Panc1 (cell line): ENCODE results near the gene NUDT13. TPM values are rescaled to one million over a fixed set of nuclear protein-coding genes. Genes with fewer than 3 reads are reported as not detected.

Source experiments
- ATAC-seq: fragments of 200-7000 bp; cut with Tn5 transposase; 2 replicates; pipeline ENCODE4 v1.9.1; 2020; ENCODE audit warnings: mild to moderate bottlenecking, moderate library complexity
- BruUV-seq: library from RNA; stranded (reverse); fragments of 400-500 nt; replicated peaks from 2 replicates; lab custom pipeline; 2021; lab: Mats Ljungman, UMichigan
- CTCF ChIA-PET: fragments of 300-600 bp; sonication (Branson Sonifier 250); formaldehyde crosslinking; loops from one replicate; lab custom pipeline; 2022; ENCODE audit warnings: antibody characterized with exemption; lab: Charles Lee
- POLR2A ChIA-PET: fragments of 300-600 bp; sonication (Branson Sonifier 250); formaldehyde crosslinking; loops from one replicate; lab custom pipeline; 2022; ENCODE audit warnings: antibody characterized with exemption; lab: Charles Lee
- DNase-seq: peaks from one replicate; pipeline ENCODE4 v3.0.0-alpha.2; 2010; ENCODE audit warnings: low read depth, low spot score
- H3K27ac ChIP-seq: 2 replicates; pipeline ENCODE4 v1.5.1; 2011; ENCODE audit warnings: mild to moderate bottlenecking, low read length, inconsistent platforms
- H3K27me3 ChIP-seq: fragments of 200-500 bp; sonication (Bioruptor generic); 2 replicates; pipeline ENCODE4 v1.6.0; 2014; ENCODE audit warnings: low read length, inconsistent platforms; ENCODE audit not compliant: control insufficient read depth, insufficient read depth
- H3K36me3 ChIP-seq: fragments of 200-500 bp; sonication (Bioruptor generic); 2 replicates; pipeline ENCODE4 v1.5.1; 2014; ENCODE audit warnings: inconsistent platforms, mild to moderate bottlenecking, low read length, moderate library complexity; ENCODE audit not compliant: control insufficient read depth, insufficient read depth
- H3K4me1 ChIP-seq: 2 replicates; pipeline ENCODE4 v1.5.1; 2011; ENCODE audit warnings: inconsistent platforms, mild to moderate bottlenecking, low read length, moderate library complexity; ENCODE audit not compliant: control insufficient read depth, insufficient read depth
- H3K4me3 ChIP-seq, 2 experiments: 2 replicates each; pipeline ENCODE4 v1.5.1; 2011 to 2012; ENCODE audit warnings: low read depth in 2 of 2, low read length in 2 of 2, mild to moderate bottlenecking in 2 of 2, inconsistent platforms in 1 of 2, moderate library complexity in 1 of 2
- H3K9me3 ChIP-seq: fragments of 200-500 bp; sonication (Bioruptor generic); 2 replicates; pipeline ENCODE4 v1.5.1; 2014; ENCODE audit warnings: low read depth, mild to moderate bottlenecking, inconsistent platforms, low read length, moderate library complexity; ENCODE audit not compliant: control insufficient read depth, insufficient read depth
- CTCF ChIP-seq: fragments of 450-650 bp; IDR thresholded peaks from 2 replicates; pipeline ENCODE4 v1.5.1; 2017; ENCODE audit warnings: mild to moderate bottlenecking
- POLR2AphosphoS5 ChIP-seq: IDR thresholded peaks from 2 replicates; pipeline ENCODE4 v1.6.1; 2012; ENCODE audit warnings: mild to moderate bottlenecking, low read depth, low read length, moderate library complexity
- REST ChIP-seq, 2 experiments: IDR thresholded peaks; 2 replicates each; pipeline ENCODE4 v1.6.1; 2011 to 2012; ENCODE audit warnings: low read depth in 2 of 2, control low read depth in 1 of 2, low read length in 1 of 2, mild to moderate bottlenecking in 1 of 2, moderate library complexity in 1 of 2; ENCODE audit not compliant: insufficient read depth in 1 of 2
- SIN3A ChIP-seq: IDR thresholded peaks from 2 replicates; pipeline ENCODE4 v1.6.1; 2012; ENCODE audit warnings: low read depth, mild to moderate bottlenecking, low read length, moderate library complexity, borderline replicate concordance; ENCODE audit not compliant: insufficient read depth
- TCF7L2 ChIP-seq: IDR thresholded peaks from 2 replicates; pipeline ENCODE4 v1.6.1; 2011; ENCODE audit warnings: mild to moderate bottlenecking, low read depth, low read length, inconsistent platforms
- in situ Hi-C: cut with HindIII; loops from 2 replicates; pipeline ENCODE4 v1.10.0; 2016; ENCODE audit warnings: low sequenced_read_pairs, low pct_unique_long_range_greater_than_20kb
- intact Hi-C: fragments of 100-400 bp; cut with micrococcal nuclease; formaldehyde crosslinking; loops from one replicate; pipeline ENCODE4 v1.10.0; 2022; ENCODE audit not compliant: unreplicated experiment
- total RNA-seq: library from RNA; stranded (reverse); gene quantifications from one replicate; pipeline ENCODE4 v1.2.1, GENCODE V29; 2021; ENCODE audit not compliant: unreplicated experiment

Gene NUDT13
- total RNA-seq, 1 experiment from 2014 or later: 6.1 TPM

- peak; percentile 61; the same call in 1 of the 2 replicates for ATAC-seq
- POLR2A ChIA-PET: no interaction called here
- Histone ChIP-seq H3K4me1 (peaks cover 6% of the 10 kb centered on the region; the same call in 1 of the 2 replicates), H3K27ac (no peak overlapping the region), H3K27me3 (no peaks in the 10 kb centered on the region), H3K4me3 (no peak overlapping the region), H3K9me3 (no peaks in the 10 kb centered on the region), H3K36me3 (no peaks in the 10 kb centered on the region)
- DNase-seq: no peak
- CTCF ChIA-PET: no interaction called here
- in situ Hi-C loops (no loop called here), intact Hi-C loops (no loop called here)
- BruUV-seq: TSS peak; percentile 26
- TF ChIP-seq REST (IDR thresholded peaks at IDR 0.05; ENCODE audit: insufficient read depth in 1 of 2, low read depth in 2 of 2, low read length in 1 of 2) (no peak), CTCF (no peak), TCF7L2 (no peak), SIN3A (no peak), POLR2AphosphoS5 (no peak)
Observed at GRCh38 chr10:73117976-73118743, 7.9 kb downstream of the NUDT13 start.

- intact Hi-C loops (no loop called here), in situ Hi-C loops (no loop called here)
- H3K27ac ChIP-seq: no peak overlapping the region
- ChIA-PET POLR2A (no interaction called here), CTCF (no interaction called here)
- DNase-seq (no peak), ATAC-seq (no peak)
- H3K36me3 ChIP-seq: peaks cover 2% of the 10 kb centered on the region; the same call in 1 of the 2 replicates
- H3K4me3 ChIP-seq: no peak overlapping the region
- H3K9me3 ChIP-seq: no peaks in the 10 kb centered on the region
- TF ChIP-seq POLR2AphosphoS5 (no peak), SIN3A (no peak), CTCF (no peak), REST (IDR thresholded peaks at IDR 0.05; ENCODE audit: insufficient read depth in 1 of 2, low read depth in 2 of 2, low read length in 1 of 2) (no peak), TCF7L2 (no peak)
- H3K4me1 ChIP-seq: peaks cover 6% of the 10 kb centered on the region; the same call in 1 of the 2 replicates
- BruUV-seq: no TSS peak
- no peaks in the 10 kb centered on the region for H3K27me3 ChIP-seq
Observed at GRCh38 chr10:73119457-73119856, 9.2 kb downstream of the NUDT13 start.
